KMS-11 (cell line): ENCODE measurements around the gene COL19A1.

Source experiments
- H2AFZ ChIP-seq: fragments of 200-600 bp; sonication (generic); 2 replicates; pipeline ENCODE4 v1.6.1; 2016; ENCODE audit warnings: antibody characterized with exemption, mixed run types, low read depth
- H3K27ac ChIP-seq: fragments of 200-600 bp; sonication (generic); 2 replicates; pipeline ENCODE4 v1.6.1; 2016; ENCODE audit warnings: mild to moderate bottlenecking, mixed run types
- H3K27me3 ChIP-seq: fragments of 200-600 bp; sonication (generic); 2 replicates; pipeline ENCODE4 v1.6.1; 2017; ENCODE audit warnings: mild to moderate bottlenecking, low read depth, mixed run types, moderate library complexity; ENCODE audit not compliant: insufficient read depth
- H3K36me3 ChIP-seq: fragments of 200-600 bp; sonication (generic); 2 replicates; pipeline ENCODE4 v1.6.1; 2017; ENCODE audit warnings: mild to moderate bottlenecking, mixed run types; ENCODE audit not compliant: insufficient read depth
- H3K4me1 ChIP-seq: fragments of 200-600 bp; sonication (generic); 2 replicates; pipeline ENCODE4 v1.6.1; 2016; ENCODE audit warnings: mild to moderate bottlenecking, low read depth, mixed run types; ENCODE audit not compliant: poor library complexity, severe bottlenecking
- H3K4me2 ChIP-seq: fragments of 200-600 bp; sonication (generic); 2 replicates; pipeline ENCODE4 v1.7.0; 2016; ENCODE audit warnings: mild to moderate bottlenecking, mixed run types
- H3K4me3 ChIP-seq: fragments of 200-600 bp; sonication (generic); IDR thresholded peaks from 2 replicates; pipeline ENCODE4 v1.6.1; 2017; ENCODE audit warnings: low read depth, low read length, mixed read lengths; ENCODE audit not compliant: insufficient read depth
- H3K79me2 ChIP-seq: fragments of 200-600 bp; sonication (generic); 2 replicates; pipeline ENCODE4 v1.6.1; 2016; ENCODE audit warnings: low read depth, mixed run types; ENCODE audit not compliant: insufficient read depth
- H3K9ac ChIP-seq: fragments of 200-600 bp; sonication (generic); 2 replicates; pipeline ENCODE4 v1.6.1; 2016; ENCODE audit warnings: mild to moderate bottlenecking, mixed run types
- H4K20me1 ChIP-seq: fragments of 200-600 bp; sonication (generic); 2 replicates; pipeline ENCODE4 v1.6.1; 2016; ENCODE audit warnings: mild to moderate bottlenecking, mixed run types; ENCODE audit not compliant: insufficient read depth
- CTCF ChIP-seq: fragments of 200-600 bp; sonication (generic); conservative IDR thresholded peaks from 2 replicates; pipeline ENCODE4 v1.6.1; 2017; ENCODE audit warnings: low read depth, mild to moderate bottlenecking, antibody characterized with exemption, low read length, moderate library complexity, mixed read lengths

COL19A1 gene

DNA sequence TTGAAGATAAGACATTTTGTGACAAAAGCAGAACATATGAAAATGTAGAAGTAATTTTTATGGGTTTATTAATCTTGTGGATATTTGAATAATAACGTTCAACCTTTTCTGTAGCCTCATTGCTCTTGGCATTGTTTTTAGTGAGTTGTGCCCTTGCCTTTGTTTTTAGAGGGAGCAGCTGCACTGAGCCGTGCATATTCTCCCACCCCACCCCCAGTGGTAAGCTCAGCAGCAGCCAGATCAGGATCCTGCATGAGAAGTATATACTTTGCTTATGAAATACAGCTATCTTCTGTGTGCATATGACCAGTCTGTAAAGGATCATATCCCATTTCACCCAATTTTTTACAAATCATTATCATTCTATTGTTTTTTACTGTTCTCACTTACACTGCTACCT lies 252.3 kb downstream of the COL19A1 start:
- Histone ChIP-seq H3K36me3 (no peaks in the 10 kb centered on the region), H3K4me1 (no peaks in the 10 kb centered on the region), H4K20me1 (no peaks in the 10 kb centered on the region), H3K9ac (no peak overlapping the region), H3K4me3 (no peak overlapping the region), H3K27me3 (no peaks in the 10 kb centered on the region), H3K79me2 (no peaks in the 10 kb centered on the region), H3K4me2 (no peak overlapping the region), H2AFZ (no peak overlapping the region), H3K27ac (no peak overlapping the region)
- no peak for TF ChIP-seq CTCF

- H3K4me1 ChIP-seq = no peaks in the 10 kb centered on the region
- no peak overlapping the region for H2AFZ ChIP-seq
- no peak overlapping the region for H3K4me2 ChIP-seq
- H3K79me2 ChIP-seq = no peaks in the 10 kb centered on the region
- H3K27ac ChIP-seq = no peak overlapping the region
- no peaks in the 10 kb centered on the region for H3K27me3 ChIP-seq
- TF ChIP-seq CTCF = no peak
- H3K9ac ChIP-seq = no peak overlapping the region
- H3K4me3 ChIP-seq = no peak overlapping the region
- H4K20me1 ChIP-seq = no peaks in the 10 kb centered on the region
- no peaks in the 10 kb centered on the region for H3K36me3 ChIP-seq
These were observed 253.0 kb downstream of the COL19A1 start for GRCh38 chr6:70119218-70119835.

DNA sequence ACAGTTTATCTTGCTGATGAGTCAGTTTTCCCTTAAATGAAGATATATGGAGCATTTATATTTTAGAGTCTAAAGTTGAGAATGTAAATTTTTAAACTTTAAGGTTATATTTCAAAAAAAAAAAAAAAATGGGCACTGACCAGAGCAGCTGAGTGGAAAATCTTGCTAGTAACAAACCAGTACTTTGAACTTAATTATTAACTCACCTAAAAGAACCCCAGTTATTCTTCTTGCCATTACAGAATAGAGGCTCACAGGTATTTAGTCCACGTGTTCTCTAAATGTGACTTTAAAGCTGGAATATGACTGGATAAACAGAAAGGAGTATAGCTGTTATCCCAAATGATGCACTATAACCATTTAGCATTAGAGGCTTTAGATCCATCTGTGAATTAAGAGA lies 258.1 kb downstream of the COL19A1 start:
- Histone ChIP-seq H3K9ac (no peak overlapping the region), H3K36me3 (no peaks in the 10 kb centered on the region), H4K20me1 (no peaks in the 10 kb centered on the region), H2AFZ (no peak overlapping the region), H3K27ac (no peak overlapping the region), H3K4me2 (no peak overlapping the region), H3K27me3 (no peaks in the 10 kb centered on the region), H3K4me1 (peaks cover under 1% of the 10 kb centered on the region), H3K79me2 (no peaks in the 10 kb centered on the region), H3K4me3 (no peak overlapping the region)
- no peak for TF ChIP-seq CTCF

DNA sequence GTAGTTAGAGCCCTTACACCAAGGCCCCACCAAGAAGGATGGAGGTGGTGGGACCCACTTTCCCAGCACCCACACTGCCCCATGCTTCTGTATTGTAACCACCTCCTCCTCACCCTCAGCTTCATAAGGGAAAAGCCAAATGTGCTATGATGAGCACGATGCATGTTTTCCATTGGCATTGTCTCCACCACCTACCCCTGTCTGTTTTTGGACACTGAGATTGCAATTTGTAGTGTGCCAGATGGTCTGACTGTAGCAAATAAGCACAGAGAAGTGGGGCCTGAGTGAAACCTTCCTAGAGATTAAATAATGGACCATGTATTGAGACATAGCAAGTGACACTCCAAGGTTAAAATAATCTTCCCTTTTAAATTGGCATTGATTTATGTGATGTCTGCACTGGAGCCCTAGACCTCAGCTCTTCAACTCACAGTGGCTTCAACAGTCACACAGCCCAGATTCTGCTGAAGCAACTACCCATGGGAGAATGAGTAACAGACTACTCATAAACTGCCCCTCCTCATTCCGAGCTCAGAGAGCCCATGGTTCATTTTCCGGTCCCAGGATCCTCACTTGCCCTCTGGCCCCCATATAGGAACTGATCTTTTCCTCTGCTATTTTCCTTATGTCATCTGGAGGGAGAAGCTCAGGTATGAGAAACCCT lies 258.7 kb downstream of the COL19A1 start:
- no peaks in the 10 kb centered on the region for H3K36me3 ChIP-seq
- peaks cover 6% of the 10 kb centered on the region for H3K4me1 ChIP-seq
- no peak overlapping the region for H3K9ac ChIP-seq
- H3K79me2 ChIP-seq = no peaks in the 10 kb centered on the region
- no peak overlapping the region for H3K27ac ChIP-seq
- no peaks in the 10 kb centered on the region for H3K27me3 ChIP-seq
- H3K4me3 ChIP-seq = no peak overlapping the region
- TF ChIP-seq CTCF = no peak
- H3K4me2 ChIP-seq = no peak overlapping the region
- H2AFZ ChIP-seq = no peak overlapping the region
- no peaks in the 10 kb centered on the region for H4K20me1 ChIP-seq
